Left ventricle myocardium inferior (tissue), 1 donor: Measurements from ENCODE around the gene C1QL1. TPM values are rescaled to one million over a fixed set of nuclear protein-coding genes. Genes with fewer than 3 reads are reported as not detected.

Source experiments
- DNase-seq: peaks from one replicate; pipeline ENCODE4 v3.0.0-alpha.2; 2020
- H3K27ac ChIP-seq: fragments of 200-600 bp; replicated peaks from 2 replicates; pipeline ENCODE4 v1.8.0; 2021
- H3K27me3 ChIP-seq: fragments of 200-600 bp; 2 replicates; pipeline ENCODE4 v1.8.0; 2021; ENCODE audit warnings: low read depth
- H3K36me3 ChIP-seq: fragments of 200-600 bp; 2 replicates; pipeline ENCODE4 v1.8.0; 2021
- H3K4me1 ChIP-seq: fragments of 200-600 bp; 2 replicates; pipeline ENCODE4 v1.8.0; 2021
- H3K4me3 ChIP-seq: fragments of 200-600 bp; 2 replicates; pipeline ENCODE4 v1.8.0; 2021; ENCODE audit warnings: mild to moderate bottlenecking, moderate library complexity
- H3K9me3 ChIP-seq: fragments of 200-600 bp; replicated peaks from 2 replicates; pipeline ENCODE4 v1.8.0; 2021
- intact Hi-C: fragments of 100-400 bp; cut with micrococcal nuclease; formaldehyde crosslinking; loops from one replicate; pipeline ENCODE4 v1.11.0; 2022
- total RNA-seq: library from RNA; stranded (reverse); fragmentation: NEBNext Ultra II Directional; extraction: Animal tissue kit (Norgen Biotek cat#: 25700); gene quantifications from one replicate; pipeline ENCODE4 v1.2.1, GENCODE V29; 2021
- TF ChIP-seq, protein P1 (sequence below): fragments of 200-600 bp; IDR thresholded peaks from 2 replicates; pipeline ENCODE4 v1.8.0; 2021; ENCODE audit warnings: antibody characterized with exemption, mild to moderate bottlenecking, borderline replicate concordance
- donor health status: DM: no; HTN: yes; CAD: no; lungs with severe emphysema.

C1QL1 gene
- total RNA-seq, 1 donor from 2014 or later = 0.74 TPM

DNA sequence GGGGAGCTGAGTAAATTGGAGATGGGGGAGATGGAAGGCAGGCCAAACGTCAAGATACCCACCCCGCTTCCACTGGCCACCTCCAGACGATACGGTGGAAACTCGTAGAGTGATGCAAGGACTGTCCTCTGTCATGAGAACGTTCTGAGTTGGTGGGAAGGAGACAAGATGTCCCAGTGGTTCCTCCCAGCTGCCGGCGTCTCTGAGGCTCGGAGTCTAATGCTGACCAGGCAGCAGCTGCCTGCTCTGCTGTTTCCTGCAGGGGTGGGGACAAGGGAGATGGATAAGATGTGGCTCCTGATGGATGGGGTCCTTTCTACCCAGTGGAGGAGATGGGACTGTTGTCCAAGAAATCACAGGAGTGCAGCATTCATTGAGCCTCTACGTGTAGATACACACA is 28.2 kb upstream of the C1QL1 start:
- TF ChIP-seq, protein P1, sequence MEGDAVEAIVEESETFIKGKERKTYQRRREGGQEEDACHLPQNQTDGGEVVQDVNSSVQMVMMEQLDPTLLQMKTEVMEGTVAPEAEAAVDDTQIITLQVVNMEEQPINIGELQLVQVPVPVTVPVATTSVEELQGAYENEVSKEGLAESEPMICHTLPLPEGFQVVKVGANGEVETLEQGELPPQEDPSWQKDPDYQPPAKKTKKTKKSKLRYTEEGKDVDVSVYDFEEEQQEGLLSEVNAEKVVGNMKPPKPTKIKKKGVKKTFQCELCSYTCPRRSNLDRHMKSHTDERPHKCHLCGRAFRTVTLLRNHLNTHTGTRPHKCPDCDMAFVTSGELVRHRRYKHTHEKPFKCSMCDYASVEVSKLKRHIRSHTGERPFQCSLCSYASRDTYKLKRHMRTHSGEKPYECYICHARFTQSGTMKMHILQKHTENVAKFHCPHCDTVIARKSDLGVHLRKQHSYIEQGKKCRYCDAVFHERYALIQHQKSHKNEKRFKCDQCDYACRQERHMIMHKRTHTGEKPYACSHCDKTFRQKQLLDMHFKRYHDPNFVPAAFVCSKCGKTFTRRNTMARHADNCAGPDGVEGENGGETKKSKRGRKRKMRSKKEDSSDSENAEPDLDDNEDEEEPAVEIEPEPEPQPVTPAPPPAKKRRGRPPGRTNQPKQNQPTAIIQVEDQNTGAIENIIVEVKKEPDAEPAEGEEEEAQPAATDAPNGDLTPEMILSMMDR = no peak
- peaks cover 12% of the 10 kb centered on the region for H3K9me3 ChIP-seq

DNA sequence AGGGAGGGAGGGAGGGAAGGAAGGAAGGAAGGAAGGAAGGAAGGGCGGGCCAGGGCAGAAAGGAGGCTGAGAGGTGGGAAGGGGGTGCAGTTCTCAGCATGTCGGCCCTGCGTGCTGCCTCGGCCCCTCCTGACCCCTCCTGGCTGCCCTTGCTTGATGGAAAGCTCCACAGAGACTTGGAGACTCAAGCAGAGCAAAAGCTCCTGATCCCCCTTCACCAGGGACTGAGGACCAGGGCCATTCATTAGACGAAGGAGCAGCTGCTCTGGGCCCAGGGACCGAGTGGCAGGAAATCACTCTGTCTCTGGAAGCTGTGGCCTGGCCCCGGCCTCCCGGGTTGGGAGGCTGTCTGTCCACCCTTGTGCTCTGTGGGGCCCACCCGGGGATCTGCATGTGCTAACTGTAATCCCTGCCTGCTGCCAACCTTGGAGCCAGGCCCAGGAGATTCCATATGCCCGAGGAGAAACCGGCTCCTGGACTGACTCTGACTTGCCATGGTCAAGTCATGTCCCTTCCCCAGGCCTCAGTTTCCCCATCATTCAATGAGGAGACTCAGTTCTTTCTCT is 27.4 kb upstream of the C1QL1 start:
- intact Hi-C loops = no loop called here
- H3K36me3 ChIP-seq = no peaks in the 10 kb centered on the region
- H3K9me3 ChIP-seq = peaks cover 12% of the 10 kb centered on the region
- no peak overlapping the region for H3K4me3 ChIP-seq
- DNase-seq = peak; percentile 52
- no peak overlapping the region for H3K27ac ChIP-seq
- peaks cover 17% of the 10 kb centered on the region for H3K4me1 ChIP-seq
- TF ChIP-seq, protein P1 = no peak
- peaks cover 9% of the 10 kb centered on the region for H3K27me3 ChIP-seq

More for the DNA sequence above, 28.2 kb upstream of the C1QL1 start:
- no peak overlapping the region for H3K4me3 ChIP-seq
- intact Hi-C loops = no loop called here
- H3K36me3 ChIP-seq = no peaks in the 10 kb centered on the region
- DNase-seq = no peak
- peaks cover 9% of the 10 kb centered on the region for H3K27me3 ChIP-seq
- H3K27ac ChIP-seq = no peak overlapping the region
- H3K4me1 ChIP-seq = peaks cover 17% of the 10 kb centered on the region

DNA sequence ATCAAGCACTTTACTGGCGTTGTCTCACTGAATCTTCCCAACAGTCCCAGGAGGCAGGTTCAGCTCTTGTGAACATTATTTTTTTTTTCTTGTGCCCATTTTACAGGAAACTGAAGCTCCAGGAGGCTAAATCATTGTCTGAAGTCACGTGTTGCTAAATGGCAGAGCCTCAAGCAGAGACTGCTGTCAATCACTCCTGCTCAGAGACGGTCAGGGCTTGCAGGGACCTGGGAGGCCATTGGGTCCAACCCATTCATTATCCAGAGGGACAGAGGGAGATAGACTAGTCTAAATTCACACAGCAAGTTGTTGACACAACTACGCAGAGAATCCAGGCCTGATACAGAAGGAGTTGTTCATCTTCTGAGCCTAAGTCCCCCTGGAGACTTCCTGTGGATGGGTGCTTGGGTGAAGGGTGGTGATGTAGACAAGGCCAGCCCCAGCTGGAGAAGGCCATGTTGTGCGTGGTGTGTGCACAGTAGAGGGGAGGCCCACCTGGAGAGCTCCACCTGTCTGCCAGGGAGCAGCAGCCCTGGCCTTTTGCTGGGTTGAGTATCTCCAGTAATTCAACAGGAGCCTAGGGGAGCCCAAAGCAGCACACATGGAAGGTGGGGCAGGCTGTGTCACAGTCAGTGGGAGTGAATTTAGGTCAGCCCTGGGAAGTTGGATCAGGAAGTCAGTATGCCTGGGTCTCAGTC is 24.3 kb upstream of the C1QL1 start:
- DNase-seq = no peak
- H3K27ac ChIP-seq = no peak overlapping the region
- H3K27me3 ChIP-seq = peaks cover 9% of the 10 kb centered on the region
- intact Hi-C loops = no loop called here
- no peak overlapping the region for H3K4me3 ChIP-seq
- TF ChIP-seq, protein P1 = no peak
- no peaks in the 10 kb centered on the region for H3K9me3 ChIP-seq
- peaks cover 9% of the 10 kb centered on the region for H3K4me1 ChIP-seq
- no peaks in the 10 kb centered on the region for H3K36me3 ChIP-seq

DNA sequence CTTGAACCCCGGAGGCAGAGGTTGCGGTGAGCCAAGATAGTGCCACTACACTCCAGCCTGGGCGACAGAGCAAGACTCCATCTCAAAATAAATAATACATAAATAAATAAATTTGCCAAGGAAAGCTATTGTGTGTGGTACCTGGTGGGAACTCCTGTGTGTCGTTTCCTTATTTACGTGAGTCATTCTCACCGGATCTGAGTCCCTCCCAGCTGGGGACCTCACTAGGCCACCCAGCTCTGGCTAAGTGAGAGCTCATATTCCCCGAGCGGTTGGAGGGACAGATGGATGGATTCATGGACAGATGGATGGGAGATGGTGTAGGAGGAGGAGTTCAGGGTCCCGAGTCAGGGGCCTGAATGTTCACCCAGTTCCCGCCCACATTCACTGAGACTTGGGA is 22.9 kb upstream of the C1QL1 start:
- intact Hi-C loops = no loop called here
- Histone ChIP-seq H3K27ac (no peak overlapping the region), H3K4me3 (no peak overlapping the region), H3K27me3 (peaks cover 21% of the 10 kb centered on the region), H3K4me1 (peaks cover 7% of the 10 kb centered on the region), H3K9me3 (no peaks in the 10 kb centered on the region), H3K36me3 (no peaks in the 10 kb centered on the region)
- no peak for DNase-seq
- TF ChIP-seq, protein P1 = no peak

DNA sequence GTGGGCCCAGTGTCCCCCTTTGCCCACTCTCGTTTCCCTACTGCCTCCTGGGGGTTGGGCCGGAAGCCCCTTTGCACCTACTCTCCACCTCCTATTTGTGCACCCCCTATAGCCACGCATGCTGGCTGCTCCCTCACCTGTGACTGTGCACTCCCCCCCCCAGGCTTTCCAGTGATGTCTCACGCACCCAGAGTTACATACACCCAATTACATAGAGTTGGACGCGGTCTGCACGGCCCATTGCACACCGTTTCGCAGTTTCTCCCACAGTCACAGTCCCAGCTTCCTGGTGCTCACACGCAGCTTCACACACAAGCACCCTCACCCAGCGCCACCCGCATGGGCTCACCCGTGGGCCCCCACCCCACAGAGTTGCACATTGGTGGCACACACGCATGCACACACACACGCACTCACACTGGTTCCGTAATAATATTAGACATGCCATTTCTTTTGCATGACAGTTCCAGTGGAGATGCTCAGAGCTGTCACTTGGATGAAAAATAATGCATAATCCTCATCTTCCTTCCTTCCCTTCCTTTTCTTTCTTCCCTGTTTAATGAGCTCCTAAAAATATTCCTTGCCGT is 21.5 kb upstream of the C1QL1 start:
- H3K4me3 ChIP-seq = no peak overlapping the region
- H3K27ac ChIP-seq = no peak overlapping the region
- H3K27me3 ChIP-seq = peaks cover 29% of the 10 kb centered on the region
- DNase-seq = no peak
- no peaks in the 10 kb centered on the region for H3K36me3 ChIP-seq
- H3K4me1 ChIP-seq = no peaks in the 10 kb centered on the region
- TF ChIP-seq, protein P1 = no peak
- no peaks in the 10 kb centered on the region for H3K9me3 ChIP-seq
- intact Hi-C loops = no loop called here
